Glomerular endothelial cell (primary cell): ENCODE results near the gene ZNF808. TPM values are rescaled to one million over a fixed set of nuclear protein-coding genes. Genes with fewer than 3 reads are reported as not detected.
"Not testable (repeated sequence)": the region's sequence is repeated elsewhere in the genome, so short reads cannot be mapped to it uniquely, and the experiment has no call there.

Experiments
- DNase-seq: peaks from one replicate; pipeline ENCODE4 v3.0.0-alpha.2; 2011; ENCODE audit warnings: low read depth, low spot score; ENCODE audit errors: extremely low read depth
- total RNA-seq: library from RNA; depleted of rRNA; stranded (reverse); fragments of >200 nt; gene quantifications from 2 replicates; pipeline ENCODE4 v1.2.3, GENCODE V29; 2015

The ZNF808 gene
- total RNA-seq, 1 donor from 2014 or later: 19.3 TPM

GRCh38 chr19:52535771-52536447, 8.4 kb downstream of the ZNF808 start:
- DNase-seq: no peak

- no peak for DNase-seq
These were observed 9.0 kb downstream of the ZNF808 start for GRCh38 chr19:52536448-52536800.

GRCh38 chr19:52538815-52539214, 11.3 kb downstream of the ZNF808 start:
- not testable (repeated sequence) for DNase-seq

GRCh38 chr19:52541176-52541575, 13.7 kb downstream of the ZNF808 start:
- DNase-seq: not testable (repeated sequence)

- DNase-seq: no peak
These were observed 14.1 kb downstream of the ZNF808 start for GRCh38 chr19:52541608-52542007.

- not testable (repeated sequence) for DNase-seq
These were observed 15.1 kb downstream of the ZNF808 start for GRCh38 chr19:52542541-52542940.

GRCh38 chr19:52542984-52543664, 15.7 kb downstream of the ZNF808 start:
- no peak for DNase-seq

GRCh38 chr19:52554216-52554971, 26.9 kb downstream of the ZNF808 start:
- DNase-seq: no peak

GRCh38 chr19:52557231-52557995, 29.9 kb downstream of the ZNF808 start:
- no peak for DNase-seq

GRCh38 chr19:52558732-52559445, 31.4 kb downstream of the ZNF808 start:
- not testable (repeated sequence) for DNase-seq

- not testable (repeated sequence) for DNase-seq
These were observed 34.1 kb downstream of the ZNF808 start for GRCh38 chr19:52561611-52562010.

GRCh38 chr19:52566121-52566520, 38.7 kb downstream of the ZNF808 start:
- DNase-seq: no peak

GRCh38 chr19:52566588-52566987, 39.1 kb downstream of the ZNF808 start:
- DNase-seq: no peak

GRCh38 chr19:52567921-52568320, 40.5 kb downstream of the ZNF808 start:
- DNase-seq: no peak

GRCh38 chr19:52569638-52569999, 42.2 kb downstream of the ZNF808 start:
- DNase-seq: not testable (repeated sequence)

GRCh38 chr19:52570000-52570861, 42.8 kb downstream of the ZNF808 start, which contains the start of gene ZNF701:
Gene ZNF701 (plus strand): TSS chr19:52570287. CDS start chr19:52574148, 3,861 bp downstream.
- peak; percentile 57 for DNase-seq

- no peak for DNase-seq
These were observed 57.4 kb downstream of the ZNF808 start for GRCh38 chr19:52584736-52585440.

- DNase-seq: no peak
These were observed 58.1 kb downstream of the ZNF808 start for GRCh38 chr19:52585604-52586003.

GRCh38 chr19:52590728-52591127, 63.3 kb downstream of the ZNF808 start:
- DNase-seq: no peak
